NCI-H1436 (cell line): Measurements from ENCODE around the gene ZNF519.
A peak's percentile ranks its signal among the peaks of the same experiment; 100 is the strongest.
"Not testable (repeated sequence)": the region's sequence is repeated elsewhere in the genome, so short reads cannot be mapped to it uniquely, and the experiment has no call there.

Experiments
- DNase-seq: peaks from one replicate; lab custom pipeline; 2025; lab: John Stamatoyannopoulos, UW

Gene ZNF519

GRCh38 chr18:14132271-14132700 is at the start of gene ZNF519:
Gene ZNF519 (minus strand): TSS chr18:14132435. CDS start chr18:14132277, 158 bp downstream.
- DNase-seq = peak; percentile 90

GRCh38 chr18:14179306-14179705 is 47.1 kb upstream of the ZNF519 start:
- no peak for DNase-seq

- DNase-seq = peak; percentile 44
Measured at GRCh38 chr18:14178321-14179196, 46.3 kb upstream of the ZNF519 start.

GRCh38 chr18:14177540-14178320 is 45.5 kb upstream of the ZNF519 start:
- DNase-seq = not testable (repeated sequence)

GRCh38 chr18:14175404-14175803 is 43.2 kb upstream of the ZNF519 start:
- not testable (repeated sequence) for DNase-seq

- DNase-seq = no peak
Measured at GRCh38 chr18:14174706-14175085, 42.5 kb upstream of the ZNF519 start.

- not testable (repeated sequence) for DNase-seq
Measured at GRCh38 chr18:14174002-14174705, 41.9 kb upstream of the ZNF519 start.

- DNase-seq = not testable (repeated sequence)
Measured at GRCh38 chr18:14173116-14173951, 41.1 kb upstream of the ZNF519 start.

GRCh38 chr18:14172142-14173115 is 40.2 kb upstream of the ZNF519 start:
- not testable (repeated sequence) for DNase-seq

GRCh38 chr18:14171301-14172141 is 39.3 kb upstream of the ZNF519 start:
- DNase-seq = not testable (repeated sequence)

GRCh38 chr18:14170367-14171036 is 38.3 kb upstream of the ZNF519 start:
- DNase-seq = not testable (repeated sequence)

- not testable (repeated sequence) for DNase-seq
Measured at GRCh38 chr18:14162915-14163314, 30.7 kb upstream of the ZNF519 start.

- not testable (repeated sequence) for DNase-seq
Measured at GRCh38 chr18:14151564-14152113, 19.4 kb upstream of the ZNF519 start.

GRCh38 chr18:14150766-14151165 is 18.5 kb upstream of the ZNF519 start:
- not testable (repeated sequence) for DNase-seq

GRCh38 chr18:14149916-14150420 is 17.7 kb upstream of the ZNF519 start:
- DNase-seq = not testable (repeated sequence)

- not testable (repeated sequence) for DNase-seq
Measured at GRCh38 chr18:14149121-14149850, 17.1 kb upstream of the ZNF519 start.
